ENCODE data around the gene ZBTB6. TPM values are rescaled to one million over a fixed set of nuclear protein-coding genes. Genes with fewer than 3 reads are reported as not detected.

The ZBTB6 gene
- total RNA-seq, 4 donors from 2014 or later: 5.7 to 12.3 (median 8.8) TPM

GRCh38 chr9:122939601-122940000, 26.5 kb upstream of the ZBTB6 start:
- WGBS, 2 donors: 87 to 90% methylated on average over 4 of the region's 4 CpGs
- Histone ChIP-seq H3K36me3 (peaks cover 0 to 22% (median 0%) of the 10 kb centered on the region in 3 donors), H3K9me3 (no peaks in the 10 kb centered on the region), H3K4me3 (no peak overlapping the region), H3K27me3 (no peaks in the 10 kb centered on the region), H3K27ac (no peak overlapping the region), H3K4me1 (peaks cover 0 to 44% (median 12%) of the 10 kb centered on the region in 4 donors)
- DNase-seq (ENCODE audit: low spot score in 2 of 2): no peak
- no peak for TF ChIP-seq POLR2A (IDR thresholded peaks at IDR 0.05)
- no peak for TF ChIP-seq CTCF (IDR thresholded peaks at IDR 0.05)
- TF ChIP-seq EP300 (IDR thresholded peaks at IDR 0.05): no peak

- Histone ChIP-seq H3K36me3 (peaks cover 0 to 22% (median 0%) of the 10 kb centered on the region in 3 donors), H3K4me1 (peaks cover 0 to 45% (median 21%) of the 10 kb centered on the region in 4 donors), H3K9me3 (no peaks in the 10 kb centered on the region), H3K4me3 (no peak overlapping the region), H3K27me3 (no peaks in the 10 kb centered on the region), H3K27ac (no peak overlapping the region)
- DNase-seq (ENCODE audit: low spot score in 2 of 2): no peak
- TF ChIP-seq POLR2A (IDR thresholded peaks at IDR 0.05): no peak
- no peak for TF ChIP-seq CTCF (IDR thresholded peaks at IDR 0.05)
- no peak for TF ChIP-seq EP300 (IDR thresholded peaks at IDR 0.05)
- 76 to 81% methylated on average over 1 of the region's 1 CpG for WGBS, 2 donors
Observed at GRCh38 chr9:122936883-122937282, 23.8 kb upstream of the ZBTB6 start.

- Histone ChIP-seq H3K4me1 (peaks cover 0 to 41% (median 18%) of the 10 kb centered on the region in 4 donors), H3K4me3 (no peak overlapping the region), H3K36me3 (peaks cover 0 to 22% (median 0%) of the 10 kb centered on the region in 3 donors), H3K27me3 (no peaks in the 10 kb centered on the region), H3K27ac (no peak overlapping the region), H3K9me3 (no peaks in the 10 kb centered on the region)
- TF ChIP-seq EP300 (IDR thresholded peaks at IDR 0.05) (no peak), CTCF (IDR thresholded peaks at IDR 0.05) (no peak), POLR2A (IDR thresholded peaks at IDR 0.05) (no peak)
- 87 to 93% methylated on average over 5 of the region's 5 CpGs for WGBS, 2 donors
- DNase-seq (ENCODE audit: low spot score in 2 of 2): no peak
Observed at GRCh38 chr9:122936464-122936863, 23.3 kb upstream of the ZBTB6 start.

GRCh38 chr9:122931226-122932121, 18.4 kb upstream of the ZBTB6 start, which contains the start of gene ZBTB26:
TSS of gene ZBTB26 (minus strand) at chr9:122931512. CDS start at chr9:122919934, 11,578 bp downstream.
- WGBS, 2 donors: 0 to 1% methylated on average over 26 to 30 of the region's 51 CpGs
- H3K27me3 ChIP-seq: no peaks in the 10 kb centered on the region
- H3K9me3 ChIP-seq: no peaks in the 10 kb centered on the region
- peaks cover 0 to 44% (median 25%) of the 10 kb centered on the region in 4 donors for H3K4me1 ChIP-seq
- H3K4me3 ChIP-seq: peak within 1 kb of the TSS; percentile 65 to 83 (median 68)
- peak; percentile 87 for DNase-seq (ENCODE audit: low spot score in 2 of 2)
- peaks cover 0 to 3% (median 0%) of the 10 kb centered on the region in 3 donors for H3K36me3 ChIP-seq
- peak within 1 kb of the TSS; percentile 64 to 90 (median 88) for H3K27ac ChIP-seq
- TF ChIP-seq CTCF (IDR thresholded peaks at IDR 0.05) (peak in 1 of 5 experiments; percentile 20), EP300 (IDR thresholded peaks at IDR 0.05) (peak; percentile 80 to 84), POLR2A (IDR thresholded peaks at IDR 0.05) (peak in 1 of 2 donors; percentile 50)
